Measurements from ENCODE around the gene MLX. TPM values are rescaled to one million over a fixed set of nuclear protein-coding genes. Genes with fewer than 3 reads are reported as not detected.

Gene MLX
- total and polyA plus RNA-seq, 2 donors (not counting 1 experiment from before 2014, with no cell fraction given) = 36.2 to 49.3 TPM

- H3K4me2 ChIP-seq (ENCODE audit: extremely low read depth, insufficient read depth, low read length) = no peak overlapping the region
- H3K4me1 ChIP-seq (ENCODE audit: control insufficient read depth, extremely low read depth, insufficient read depth, low read length) = no peaks in the 10 kb centered on the region
- no peaks in the 10 kb centered on the region for H3K36me3 ChIP-seq (ENCODE audit: control insufficient read depth, insufficient read depth, low read length)
- no peak for TF ChIP-seq EZH2 (IDR thresholded peaks at IDR 0.05; ENCODE audit: low read length, missing control alignments)
- TF ChIP-seq, protein P1, sequence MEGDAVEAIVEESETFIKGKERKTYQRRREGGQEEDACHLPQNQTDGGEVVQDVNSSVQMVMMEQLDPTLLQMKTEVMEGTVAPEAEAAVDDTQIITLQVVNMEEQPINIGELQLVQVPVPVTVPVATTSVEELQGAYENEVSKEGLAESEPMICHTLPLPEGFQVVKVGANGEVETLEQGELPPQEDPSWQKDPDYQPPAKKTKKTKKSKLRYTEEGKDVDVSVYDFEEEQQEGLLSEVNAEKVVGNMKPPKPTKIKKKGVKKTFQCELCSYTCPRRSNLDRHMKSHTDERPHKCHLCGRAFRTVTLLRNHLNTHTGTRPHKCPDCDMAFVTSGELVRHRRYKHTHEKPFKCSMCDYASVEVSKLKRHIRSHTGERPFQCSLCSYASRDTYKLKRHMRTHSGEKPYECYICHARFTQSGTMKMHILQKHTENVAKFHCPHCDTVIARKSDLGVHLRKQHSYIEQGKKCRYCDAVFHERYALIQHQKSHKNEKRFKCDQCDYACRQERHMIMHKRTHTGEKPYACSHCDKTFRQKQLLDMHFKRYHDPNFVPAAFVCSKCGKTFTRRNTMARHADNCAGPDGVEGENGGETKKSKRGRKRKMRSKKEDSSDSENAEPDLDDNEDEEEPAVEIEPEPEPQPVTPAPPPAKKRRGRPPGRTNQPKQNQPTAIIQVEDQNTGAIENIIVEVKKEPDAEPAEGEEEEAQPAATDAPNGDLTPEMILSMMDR (conservative IDR thresholded peaks at IDR 0.05 in 1 of 2, IDR thresholded peaks at IDR 0.05 in 1 of 2; ENCODE audit: low read depth in 1 of 2, low read length in 2 of 2) = no peak
- no peak overlapping the region for H2AFZ ChIP-seq (ENCODE audit: low read length)
- H3K9me3 ChIP-seq (ENCODE audit: control insufficient read depth, insufficient read depth, low read depth, low read length) = no peaks in the 10 kb centered on the region
- peaks cover 1% of the 10 kb centered on the region for H4K20me1 ChIP-seq (ENCODE audit: control insufficient read depth, extremely low read depth, insufficient read depth, low read length)
- H3K79me2 ChIP-seq (ENCODE audit: control insufficient read depth, insufficient read depth, low read length) = peaks cover 10% of the 10 kb centered on the region
- DNase-seq (ENCODE audit: low read depth in 2 of 2) = no peak
- H3K27me3 ChIP-seq (ENCODE audit: control insufficient read depth, insufficient read depth, low read length) = no peaks in the 10 kb centered on the region
- H3K9ac ChIP-seq (ENCODE audit: insufficient read depth, low read length) = no peak overlapping the region
- H3K27ac ChIP-seq (ENCODE audit: insufficient read depth, low read length) = no peak overlapping the region
- H3K4me3 ChIP-seq (replicated peaks in 1 of 4; ENCODE audit: control extremely low read depth in 1 of 4, insufficient read depth in 1 of 4, low read depth in 3 of 4, low read length in 4 of 4) = no peak overlapping the region
These were observed 29.5 kb downstream of the MLX start for GRCh38 chr17:42596386-42596785.

DNA sequence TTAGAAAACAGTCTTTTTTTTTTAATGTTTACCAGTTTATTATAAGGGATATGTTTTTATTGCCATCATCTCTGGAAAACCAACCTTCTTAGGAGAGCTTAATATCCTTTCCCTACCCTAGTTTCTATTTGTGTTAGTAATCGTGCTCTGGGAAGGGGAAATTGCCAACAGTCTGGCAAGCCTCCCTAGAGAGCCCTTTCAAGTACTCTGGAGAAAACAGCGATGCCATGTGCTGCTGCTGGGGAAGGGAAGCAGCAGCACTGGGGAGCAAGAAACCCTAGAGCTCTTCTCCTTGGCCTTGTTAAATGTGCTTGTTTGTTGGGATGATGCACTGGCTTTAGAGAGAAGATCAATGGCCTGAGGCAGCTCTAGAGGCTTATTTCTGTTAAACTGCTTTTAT is 32.0 kb downstream of the MLX start:
- Histone ChIP-seq H3K4me3 (replicated peaks in 1 of 4; ENCODE audit: control extremely low read depth in 1 of 4, insufficient read depth in 1 of 4, low read depth in 3 of 4, low read length in 4 of 4) (no peak overlapping the region), H3K4me2 (ENCODE audit: extremely low read depth, insufficient read depth, low read length) (no peak overlapping the region)
- TF ChIP-seq, protein P1 (conservative IDR thresholded peaks at IDR 0.05 in 1 of 2, IDR thresholded peaks at IDR 0.05 in 1 of 2; ENCODE audit: low read depth in 1 of 2, low read length in 2 of 2) = no peak
- no peak for TF ChIP-seq EZH2 (IDR thresholded peaks at IDR 0.05; ENCODE audit: low read length, missing control alignments)

GRCh38 chr17:42603318-42603717 is 36.4 kb downstream of the MLX start:
- no peaks in the 10 kb centered on the region for H3K9me3 ChIP-seq (ENCODE audit: control insufficient read depth, insufficient read depth, low read depth, low read length)
- no peak for TF ChIP-seq EZH2 (IDR thresholded peaks at IDR 0.05; ENCODE audit: low read length, missing control alignments)
- TF ChIP-seq, protein P1 (conservative IDR thresholded peaks at IDR 0.05 in 1 of 2, IDR thresholded peaks at IDR 0.05 in 1 of 2; ENCODE audit: low read depth in 1 of 2, low read length in 2 of 2) = no peak
- H3K27ac ChIP-seq (ENCODE audit: insufficient read depth, low read length) = no peak overlapping the region
- no peak for DNase-seq (ENCODE audit: low read depth in 2 of 2)
- peaks cover 3% of the 10 kb centered on the region for H3K4me1 ChIP-seq (ENCODE audit: control insufficient read depth, extremely low read depth, insufficient read depth, low read length)
- H3K9ac ChIP-seq (ENCODE audit: insufficient read depth, low read length) = no peak overlapping the region
- peaks cover 1% of the 10 kb centered on the region for H4K20me1 ChIP-seq (ENCODE audit: control insufficient read depth, extremely low read depth, insufficient read depth, low read length)
- H2AFZ ChIP-seq (ENCODE audit: low read length) = no peak overlapping the region
- H3K4me3 ChIP-seq (replicated peaks in 1 of 4; ENCODE audit: control extremely low read depth in 1 of 4, insufficient read depth in 1 of 4, low read depth in 3 of 4, low read length in 4 of 4) = no peak overlapping the region
- H3K4me2 ChIP-seq (ENCODE audit: extremely low read depth, insufficient read depth, low read length) = no peak overlapping the region
- H3K36me3 ChIP-seq (ENCODE audit: control insufficient read depth, insufficient read depth, low read length) = no peaks in the 10 kb centered on the region
- peaks cover 64% of the 10 kb centered on the region for H3K79me2 ChIP-seq (ENCODE audit: control insufficient read depth, insufficient read depth, low read length)
- no peaks in the 10 kb centered on the region for H3K27me3 ChIP-seq (ENCODE audit: control insufficient read depth, insufficient read depth, low read length)

More for the DNA sequence above, 32.0 kb downstream of the MLX start:
- H3K9me3 ChIP-seq (ENCODE audit: control insufficient read depth, insufficient read depth, low read depth, low read length) = no peaks in the 10 kb centered on the region
- H3K79me2 ChIP-seq (ENCODE audit: control insufficient read depth, insufficient read depth, low read length) = peaks cover 26% of the 10 kb centered on the region
- no peaks in the 10 kb centered on the region for H3K36me3 ChIP-seq (ENCODE audit: control insufficient read depth, insufficient read depth, low read length)
- no peaks in the 10 kb centered on the region for H3K27me3 ChIP-seq (ENCODE audit: control insufficient read depth, insufficient read depth, low read length)
- H4K20me1 ChIP-seq (ENCODE audit: control insufficient read depth, extremely low read depth, insufficient read depth, low read length) = peaks cover 1% of the 10 kb centered on the region
- no peak for DNase-seq (ENCODE audit: low read depth in 2 of 2)
- no peaks in the 10 kb centered on the region for H3K4me1 ChIP-seq (ENCODE audit: control insufficient read depth, extremely low read depth, insufficient read depth, low read length)
- no peak overlapping the region for H2AFZ ChIP-seq (ENCODE audit: low read length)
- H3K9ac ChIP-seq (ENCODE audit: insufficient read depth, low read length) = no peak overlapping the region
- no peak overlapping the region for H3K27ac ChIP-seq (ENCODE audit: insufficient read depth, low read length)

Measured in fibroblast of lung (primary cell).